PC-9 (cell line): ENCODE measurements around the gene NCMAP. TPM values are rescaled to one million over a fixed set of nuclear protein-coding genes. Genes with fewer than 3 reads are reported as not detected.

Experiments
- BruUV-seq: library from RNA; stranded (reverse); fragments of 400-500 nt; replicated peaks from 2 replicates; lab custom pipeline; 2021; lab: Mats Ljungman, UMichigan
- CTCF ChIA-PET: fragments of 300-600 bp; sonication (Branson Sonifier 250); formaldehyde crosslinking; loops from one replicate; lab custom pipeline; 2022; ENCODE audit warnings: antibody characterized with exemption; lab: Charles Lee
- POLR2A ChIA-PET: fragments of 300-600 bp; sonication (Branson Sonifier 250); formaldehyde crosslinking; loops from one replicate; lab custom pipeline; 2022; ENCODE audit warnings: antibody characterized with exemption; ENCODE audit not compliant: unreplicated experiment; lab: Charles Lee
- DNase-seq, 2 experiments: peaks; one replicate each; pipeline versions ENCODE4 v3.0.0 to v3.0.0-alpha.2; 2015 to 2022; ENCODE audit warnings: mixed read lengths in 1 of 2
- H2AFZ ChIP-seq: fragments of 200-600 bp; sonication (generic); 2 replicates; pipeline ENCODE4 v1.8.1; 2017; ENCODE audit warnings: antibody characterized with exemption
- H3F3A ChIP-seq: fragments of 200-600 bp; sonication (generic); 2 replicates; pipeline ENCODE4 v1.8.1; 2017; ENCODE audit warnings: antibody characterized with exemption, mild to moderate bottlenecking, low read depth; ENCODE audit not compliant: insufficient read depth
- H3K27ac ChIP-seq: fragments of 200-600 bp; sonication (generic); 2 replicates; pipeline ENCODE4 v1.6.1; 2016; ENCODE audit warnings: mixed run types
- H3K27me3 ChIP-seq: fragments of 200-600 bp; sonication (generic); 2 replicates; pipeline ENCODE4 v1.6.1; 2016; ENCODE audit warnings: low read depth, mixed run types; ENCODE audit not compliant: insufficient read depth
- H3K36me3 ChIP-seq: fragments of 200-600 bp; sonication (generic); 2 replicates; pipeline ENCODE4 v1.6.1; 2016; ENCODE audit warnings: low read depth, mixed run types
- H3K4me1 ChIP-seq: fragments of 200-600 bp; sonication (generic); replicated peaks from 2 replicates; pipeline ENCODE4 v1.6.1; 2016; ENCODE audit warnings: mixed run types; ENCODE audit not compliant: insufficient read depth
- H3K4me2 ChIP-seq: fragments of 200-600 bp; sonication (generic); 2 replicates; pipeline ENCODE4 v1.6.1; 2017; ENCODE audit warnings: mixed run types
- H3K4me3 ChIP-seq: fragments of 200-600 bp; sonication (generic); 2 replicates; pipeline ENCODE4 v1.6.1; 2016; ENCODE audit warnings: mixed run types
- H3K79me2 ChIP-seq: fragments of 200-600 bp; sonication (generic); 2 replicates; pipeline ENCODE4 v1.6.1; 2017; ENCODE audit warnings: low read depth, mixed run types
- H3K9me2 ChIP-seq: fragments of 200-600 bp; sonication (generic); 2 replicates; pipeline ENCODE4 v1.8.1; 2017; ENCODE audit warnings: mild to moderate bottlenecking; ENCODE audit not compliant: insufficient read depth
- H3K9me3 ChIP-seq: fragments of 200-600 bp; sonication (generic); 2 replicates; pipeline ENCODE4 v1.8.1; 2016; ENCODE audit warnings: low read depth; ENCODE audit not compliant: insufficient read depth
- H4K20me1 ChIP-seq: fragments of 200-600 bp; sonication (generic); 2 replicates; pipeline ENCODE4 v1.8.1; 2017; ENCODE audit not compliant: insufficient read depth
- EZH2 ChIP-seq: fragments of 200-600 bp; sonication (generic); IDR thresholded peaks from 2 replicates; pipeline ENCODE4 v1.8.0; 2017; ENCODE audit warnings: antibody characterized with exemption, low read depth
- intact Hi-C: fragments of 100-400 bp; cut with micrococcal nuclease; formaldehyde crosslinking; loops from one replicate; pipeline ENCODE4 v1.10.0; 2022; ENCODE audit not compliant: unreplicated experiment
- total RNA-seq: library from RNA; stranded (reverse); gene quantifications from 2 replicates; pipeline ENCODE4 v1.2.3, GENCODE V29; 2021
- TF ChIP-seq, protein P1 (sequence below): fragments of 200-600 bp; sonication (generic); conservative IDR thresholded peaks from 2 replicates; pipeline ENCODE4 v1.6.1; 2017; ENCODE audit warnings: mixed run types, antibody characterized with exemption, mild to moderate bottlenecking, moderate library complexity

NCMAP gene
- total RNA-seq, 1 experiment from 2014 or later: 0.20 TPM

DNA sequence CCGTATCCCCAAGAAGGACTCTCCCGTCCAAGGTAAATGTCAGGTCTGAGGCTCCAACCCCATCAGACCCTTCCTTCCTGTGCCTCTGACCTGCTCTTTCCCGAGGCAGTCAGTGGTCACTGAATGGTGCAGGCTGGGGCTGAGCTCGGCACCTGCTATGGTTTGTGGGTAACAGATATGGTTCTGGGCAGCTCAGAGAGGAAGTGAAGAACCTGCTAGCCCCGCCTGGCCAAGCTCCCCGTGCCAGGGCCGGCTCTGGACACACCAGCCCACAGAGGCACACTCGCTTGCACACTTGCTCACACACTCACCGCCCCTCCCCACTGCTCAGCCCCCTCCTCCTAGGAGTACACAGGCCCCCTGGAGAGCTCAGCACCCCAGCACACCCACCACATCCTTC is 16.4 kb downstream of the NCMAP start:
- no peaks in the 10 kb centered on the region for H3K9me2 ChIP-seq
- H3K27ac ChIP-seq: no peak overlapping the region
- no peak overlapping the region for H3K4me2 ChIP-seq
- no peaks in the 10 kb centered on the region for H3F3A ChIP-seq
- H3K9me3 ChIP-seq: no peaks in the 10 kb centered on the region
- H3K4me1 ChIP-seq: peaks cover 9% of the 10 kb centered on the region
- DNase-seq: no peak
- intact Hi-C loops: no loop called here
- ChIA-PET POLR2A (no interaction called here), CTCF (no interaction called here)
- H3K36me3 ChIP-seq: no peaks in the 10 kb centered on the region
- no peaks in the 10 kb centered on the region for H4K20me1 ChIP-seq
- no peak overlapping the region for H3K4me3 ChIP-seq
- BruUV-seq: no TSS peak
- no peaks in the 10 kb centered on the region for H3K27me3 ChIP-seq
- no peaks in the 10 kb centered on the region for H3K79me2 ChIP-seq
- no peak overlapping the region for H2AFZ ChIP-seq
- TF ChIP-seq, protein P1, sequence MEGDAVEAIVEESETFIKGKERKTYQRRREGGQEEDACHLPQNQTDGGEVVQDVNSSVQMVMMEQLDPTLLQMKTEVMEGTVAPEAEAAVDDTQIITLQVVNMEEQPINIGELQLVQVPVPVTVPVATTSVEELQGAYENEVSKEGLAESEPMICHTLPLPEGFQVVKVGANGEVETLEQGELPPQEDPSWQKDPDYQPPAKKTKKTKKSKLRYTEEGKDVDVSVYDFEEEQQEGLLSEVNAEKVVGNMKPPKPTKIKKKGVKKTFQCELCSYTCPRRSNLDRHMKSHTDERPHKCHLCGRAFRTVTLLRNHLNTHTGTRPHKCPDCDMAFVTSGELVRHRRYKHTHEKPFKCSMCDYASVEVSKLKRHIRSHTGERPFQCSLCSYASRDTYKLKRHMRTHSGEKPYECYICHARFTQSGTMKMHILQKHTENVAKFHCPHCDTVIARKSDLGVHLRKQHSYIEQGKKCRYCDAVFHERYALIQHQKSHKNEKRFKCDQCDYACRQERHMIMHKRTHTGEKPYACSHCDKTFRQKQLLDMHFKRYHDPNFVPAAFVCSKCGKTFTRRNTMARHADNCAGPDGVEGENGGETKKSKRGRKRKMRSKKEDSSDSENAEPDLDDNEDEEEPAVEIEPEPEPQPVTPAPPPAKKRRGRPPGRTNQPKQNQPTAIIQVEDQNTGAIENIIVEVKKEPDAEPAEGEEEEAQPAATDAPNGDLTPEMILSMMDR: no peak
- TF ChIP-seq EZH2: no peak

DNA sequence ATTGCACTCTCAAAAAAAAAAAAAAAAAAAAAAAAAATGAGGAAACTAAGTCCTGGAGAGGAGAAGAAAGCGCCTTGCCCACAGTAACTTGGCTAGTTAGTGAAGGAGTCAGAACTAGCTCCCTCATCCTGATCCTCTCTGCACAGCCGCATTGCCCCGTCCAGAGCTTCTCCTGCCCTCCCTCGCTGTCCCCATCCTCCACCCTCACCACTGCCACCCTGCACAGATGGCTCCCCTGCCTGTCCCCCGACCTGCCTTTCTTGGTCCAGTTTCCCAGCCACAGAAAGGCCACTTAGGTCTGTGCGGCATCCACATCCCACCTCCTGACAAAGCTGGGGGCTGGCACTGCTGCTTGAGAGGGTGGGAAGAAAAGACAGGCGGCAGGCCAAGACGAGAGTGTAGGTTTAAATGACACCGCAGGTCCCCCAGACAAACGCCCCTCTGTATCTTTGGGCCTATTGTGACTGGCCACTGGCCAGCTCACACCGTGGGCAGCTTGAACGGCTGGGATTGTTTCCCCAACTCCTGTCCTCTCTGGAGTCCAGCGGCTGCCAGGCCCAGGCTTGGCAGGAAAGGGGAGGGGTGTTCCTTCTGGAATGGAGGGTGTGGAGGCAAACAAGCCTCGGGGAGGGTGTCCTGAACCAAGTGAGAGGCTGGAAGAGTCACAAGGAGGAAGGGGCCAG is 20.2 kb downstream of the NCMAP start:
- Histone ChIP-seq H3K4me2 (no peak overlapping the region), H3K9me2 (no peaks in the 10 kb centered on the region), H3K4me1 (no peaks in the 10 kb centered on the region), H3K36me3 (no peaks in the 10 kb centered on the region), H3K27me3 (no peaks in the 10 kb centered on the region), H4K20me1 (no peaks in the 10 kb centered on the region), H3F3A (no peaks in the 10 kb centered on the region), H3K9me3 (no peaks in the 10 kb centered on the region), H3K79me2 (no peaks in the 10 kb centered on the region), H2AFZ (no peak overlapping the region), H3K27ac (no peak overlapping the region), H3K4me3 (no peak overlapping the region)
- no peak for DNase-seq
- ChIA-PET CTCF (no interaction called here), POLR2A (no interaction called here)
- intact Hi-C loops: no loop called here
- no TSS peak for BruUV-seq
- TF ChIP-seq, protein P1: no peak
- TF ChIP-seq EZH2: no peak

DNA sequence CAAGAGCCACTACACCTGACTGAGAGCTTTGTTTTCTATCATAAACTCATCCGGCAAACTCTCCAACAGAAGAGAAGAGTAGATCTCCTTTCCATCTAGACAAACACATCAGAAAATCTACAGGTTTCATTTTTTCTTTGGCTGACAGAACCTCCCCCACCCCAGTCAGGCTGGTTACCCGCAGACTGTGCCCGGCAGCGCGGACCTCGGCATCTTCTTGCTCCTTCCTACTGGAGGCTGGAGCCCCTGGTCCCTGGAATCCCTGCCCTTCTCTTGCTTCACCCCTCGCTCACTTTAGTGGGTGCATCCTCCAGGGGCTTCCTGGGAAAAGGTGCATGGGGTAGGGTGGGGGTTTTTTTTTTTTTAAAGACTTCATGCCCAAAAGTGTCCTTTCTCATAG is 23.0 kb downstream of the NCMAP start:
- Histone ChIP-seq H3F3A (no peaks in the 10 kb centered on the region), H3K4me2 (no peak overlapping the region), H3K27me3 (no peaks in the 10 kb centered on the region), H3K9me3 (no peaks in the 10 kb centered on the region), H3K4me1 (no peaks in the 10 kb centered on the region), H3K9me2 (no peaks in the 10 kb centered on the region), H4K20me1 (no peaks in the 10 kb centered on the region), H3K27ac (no peak overlapping the region), H3K4me3 (no peak overlapping the region), H2AFZ (no peak overlapping the region), H3K36me3 (no peaks in the 10 kb centered on the region), H3K79me2 (no peaks in the 10 kb centered on the region)
- TF ChIP-seq, protein P1: no peak
- no peak for TF ChIP-seq EZH2
- no peak for DNase-seq
- no TSS peak for BruUV-seq
- ChIA-PET POLR2A (no interaction called here), CTCF (interaction anchor here (0.6 kb wide), 1 partner anchor 256 kb away, joined by 6 read pairs; no protein-coding TSS in a partner anchor)
- intact Hi-C loops: no loop called here
